Endodermal cell (in vitro differentiated cells): ENCODE results near the gene CHST11. TPM values are rescaled to one million over a fixed set of nuclear protein-coding genes. Genes with fewer than 3 reads are reported as not detected.

Experiments used
- DNase-seq: peaks from one replicate; pipeline ENCODE4 v3.0.0-alpha.2; 2017
- H3K27ac ChIP-seq: 2 replicates; pipeline ENCODE4 v1.5.1; 2013; ENCODE audit warnings: mild to moderate bottlenecking, low read depth, low read length, moderate library complexity
- H3K27me3 ChIP-seq: 2 replicates; pipeline ENCODE4 v1.6.1; 2013; ENCODE audit warnings: mild to moderate bottlenecking, low read length, moderate library complexity; ENCODE audit not compliant: insufficient read depth, control insufficient read depth, poor library complexity, severe bottlenecking
- H3K36me3 ChIP-seq: 2 replicates; pipeline ENCODE4 v1.7.0; 2013; ENCODE audit warnings: mild to moderate bottlenecking, low read length, moderate library complexity; ENCODE audit not compliant: control insufficient read depth, insufficient read depth
- H3K4me1 ChIP-seq: one replicate; pipeline ENCODE4 v1.7.0; 2013; ENCODE audit warnings: low read length; ENCODE audit not compliant: control insufficient read depth, insufficient read depth
- H3K4me3 ChIP-seq: 2 replicates; pipeline ENCODE4 v1.5.1; 2013; ENCODE audit warnings: mild to moderate bottlenecking, low read length, moderate library complexity
- H3K9ac ChIP-seq: 2 replicates; pipeline ENCODE4 v1.6.1; 2013; ENCODE audit warnings: mild to moderate bottlenecking, low read length, moderate library complexity; ENCODE audit not compliant: poor library complexity, severe bottlenecking; ENCODE audit errors: extremely low read depth
- H3K9me3 ChIP-seq: 2 replicates; pipeline ENCODE4 v1.6.1; 2013; ENCODE audit warnings: mild to moderate bottlenecking, low read length, moderate library complexity; ENCODE audit not compliant: control insufficient read depth
- H3K27ac Mint-ChIP-seq: 2 replicates; pipeline ENCODE4 v1.8.0; 2020; ENCODE audit warnings: mixed read lengths
- H3K27me3 Mint-ChIP-seq: 2 replicates; pipeline ENCODE4 v1.8.0; 2021; ENCODE audit warnings: mild to moderate bottlenecking, mixed read lengths; ENCODE audit not compliant: insufficient read depth
- H3K36me3 Mint-ChIP-seq: 2 replicates; pipeline ENCODE4 v1.8.0; 2020; ENCODE audit warnings: low read depth, mixed read lengths
- H3K4me1 Mint-ChIP-seq: 2 replicates; pipeline ENCODE4 v1.8.0; 2020; ENCODE audit warnings: mixed read lengths
- H3K4me3 Mint-ChIP-seq: 2 replicates; pipeline ENCODE4 v1.8.0; 2020; ENCODE audit warnings: mild to moderate bottlenecking, moderate library complexity, mixed read lengths
- H3K9me3 Mint-ChIP-seq: 2 replicates; pipeline ENCODE4 v1.8.0; 2020; ENCODE audit warnings: mild to moderate bottlenecking, mixed read lengths
- CTCF ChIP-seq: fragments of 200-600 bp; sonication (generic); conservative IDR thresholded peaks from 2 replicates; pipeline ENCODE4 v1.5.0; 2021; ENCODE audit warnings: antibody characterized with exemption, mild to moderate bottlenecking
- WGBS, 2 experiments: methylation state at CpG; one replicate each; pipeline versions ENCODE4 v1.1.5 to v1.1.7; 2013; ENCODE audit warnings: missing lambda C conversion rate in 2 of 2, mixed read lengths in 1 of 2; ENCODE audit not compliant: insufficient coverage in 1 of 2, insufficient read length in 1 of 2; 5-methylcytosine and 5-hydroxymethylcytosine counted together
- total RNA-seq, 2 donors: library from RNA; stranded (reverse); fragmentation: NEBNext Ultra II Directional in 1 of 2; extraction: Animal tissue kit (Norgen Biotek cat#: 25700) in 1 of 2; gene quantifications; 2 replicates in 1 of 2; 3 replicates in 1 of 2; pipeline ENCODE4 v1.2.1, GENCODE V29; 2021

Gene CHST11
- total RNA-seq, 2 donors from 2014 or later: 30.7 to 36.2 TPM

DNA sequence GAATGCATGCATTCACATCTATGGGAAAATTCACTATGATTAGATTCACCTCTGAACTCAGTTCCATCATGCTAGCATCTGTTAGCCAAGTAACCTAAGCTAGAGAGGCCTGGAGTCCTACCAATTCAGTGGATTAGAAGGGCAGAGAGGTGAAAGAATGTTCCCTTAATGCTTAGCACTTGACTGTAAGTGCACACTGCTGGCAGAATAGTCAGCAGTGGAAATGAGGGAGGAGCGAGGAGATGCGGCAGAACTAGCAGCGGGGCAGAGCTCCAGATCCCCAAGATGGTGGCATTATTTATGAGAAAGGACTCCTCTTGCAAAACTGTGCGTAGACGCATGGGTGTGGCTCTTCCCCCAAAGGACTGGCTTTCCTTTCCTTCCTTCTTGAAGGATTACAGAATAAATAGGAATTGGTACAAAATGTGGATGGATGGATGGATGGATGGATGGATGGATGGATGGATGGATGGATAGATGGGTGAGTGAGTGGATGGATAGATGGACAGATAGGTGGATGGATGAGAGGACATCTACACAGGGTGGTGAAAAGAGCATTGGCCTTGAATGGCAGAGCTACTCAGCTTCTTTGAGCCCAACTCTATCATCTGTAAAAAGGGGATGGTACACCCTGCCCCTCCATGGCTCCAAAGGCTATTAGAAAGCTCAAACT, 227.2 kb downstream of the CHST11 start:
- Mint-ChIP-seq H3K9me3 (no peaks in the 10 kb centered on the region), H3K4me3 (no peak overlapping the region), H3K27me3 (no peaks in the 10 kb centered on the region), H3K27ac (no peak overlapping the region), H3K36me3 (peaks cover 4% of the 10 kb centered on the region), H3K4me1 (no peaks in the 10 kb centered on the region)
- no peaks in the 10 kb centered on the region for H3K4me1 ChIP-seq
- no peak overlapping the region for H3K4me3 ChIP-seq
- no peaks in the 10 kb centered on the region for H3K9me3 ChIP-seq
- DNase-seq: no peak
- H3K9ac ChIP-seq: no peak overlapping the region
- no peaks in the 10 kb centered on the region for H3K36me3 ChIP-seq
- no peaks in the 10 kb centered on the region for H3K27me3 ChIP-seq
- WGBS, 2 experiments: 78 to 82% methylated on average over 5 of the region's 5 CpGs
- H3K27ac ChIP-seq: no peak overlapping the region
- no peak for TF ChIP-seq CTCF

DNA sequence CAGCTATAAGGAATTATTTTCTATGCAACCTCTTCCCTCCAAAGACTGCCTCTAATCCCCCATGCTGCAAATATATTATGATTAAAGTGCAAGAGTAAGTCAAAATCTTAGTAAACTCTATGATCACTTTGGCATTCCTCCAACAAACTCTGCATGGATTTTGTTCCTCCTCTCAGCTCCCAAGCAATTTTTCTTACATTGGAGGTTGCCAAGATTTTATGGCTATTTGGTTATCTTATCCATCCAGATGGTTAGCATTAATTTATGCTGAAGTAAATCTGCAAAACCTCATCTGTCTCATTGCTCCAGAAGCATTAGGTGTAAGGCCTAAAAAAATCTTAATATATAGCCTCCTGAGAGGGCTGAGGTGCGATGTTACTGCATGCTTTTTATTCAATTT, 228.1 kb downstream of the CHST11 start:
- no peaks in the 10 kb centered on the region for H3K4me1 ChIP-seq
- Mint-ChIP-seq H3K27me3 (no peaks in the 10 kb centered on the region), H3K27ac (no peak overlapping the region), H3K4me1 (no peaks in the 10 kb centered on the region), H3K9me3 (no peaks in the 10 kb centered on the region), H3K36me3 (peaks cover 4% of the 10 kb centered on the region), H3K4me3 (no peak overlapping the region)
- no peak for DNase-seq
- 100% methylated on average over 1 of the region's 1 CpG; no CpG with 5 or more reads in 1 of the 2 experiments for WGBS, 2 experiments
- no peak overlapping the region for H3K9ac ChIP-seq
- peaks cover 3% of the 10 kb centered on the region for H3K36me3 ChIP-seq
- H3K27me3 ChIP-seq: no peaks in the 10 kb centered on the region
- no peak overlapping the region for H3K4me3 ChIP-seq
- TF ChIP-seq CTCF: no peak
- no peak overlapping the region for H3K27ac ChIP-seq
- no peaks in the 10 kb centered on the region for H3K9me3 ChIP-seq

DNA sequence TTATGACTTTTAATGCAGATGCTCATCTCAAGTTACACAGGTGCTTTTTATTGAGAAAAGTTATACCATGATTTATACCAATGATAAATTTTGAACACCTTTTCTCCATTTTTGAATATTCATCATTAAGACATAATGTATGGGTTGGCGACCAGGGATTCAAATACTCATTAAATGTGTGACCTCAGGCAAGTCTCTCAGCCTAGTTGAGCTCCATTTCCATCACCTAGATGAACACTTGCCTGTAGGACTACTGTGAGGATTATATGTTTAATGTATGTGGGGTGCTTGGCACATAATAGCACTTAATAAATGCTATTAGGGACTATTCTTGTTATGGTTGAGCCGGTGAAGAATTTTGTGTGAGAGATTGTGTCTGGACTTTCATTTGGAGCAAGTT, 228.6 kb downstream of the CHST11 start:
- no peaks in the 10 kb centered on the region for H3K4me1 ChIP-seq
- H3K4me1 Mint-ChIP-seq: no peaks in the 10 kb centered on the region
- H3K27me3 ChIP-seq: no peaks in the 10 kb centered on the region
- H3K4me3 Mint-ChIP-seq: no peak overlapping the region
- no peaks in the 10 kb centered on the region for H3K9me3 Mint-ChIP-seq
- peaks cover 3% of the 10 kb centered on the region for H3K36me3 ChIP-seq
- no peak for TF ChIP-seq CTCF
- no peaks in the 10 kb centered on the region for H3K9me3 ChIP-seq
- peaks cover 4% of the 10 kb centered on the region for H3K36me3 Mint-ChIP-seq
- no peak overlapping the region for H3K27ac ChIP-seq
- H3K9ac ChIP-seq: no peak overlapping the region
- H3K27me3 Mint-ChIP-seq: no peaks in the 10 kb centered on the region
- no peak overlapping the region for H3K4me3 ChIP-seq
- WGBS, 2 experiments: 86 to 100% methylated on average over 1 to 2 of the region's 2 CpGs
- DNase-seq: no peak
- no peak overlapping the region for H3K27ac Mint-ChIP-seq
